IPS-20b (cell line): ENCODE data around the gene CDKN1A.

Experiments
- H3K27ac ChIP-seq: one replicate; pipeline ENCODE4 v1.5.1; 2013; ENCODE audit warnings: low read length
- H3K27me3 ChIP-seq: 2 replicates; pipeline ENCODE4 v1.6.1; 2013; ENCODE audit warnings: mild to moderate bottlenecking, low read length, inconsistent platforms; ENCODE audit not compliant: insufficient read depth
- H3K36me3 ChIP-seq: 2 replicates; pipeline ENCODE4 v1.6.1; 2013; ENCODE audit warnings: low read depth, mild to moderate bottlenecking, inconsistent platforms, low read length, moderate library complexity; ENCODE audit not compliant: insufficient read depth
- H3K4me1 ChIP-seq: 2 replicates; pipeline ENCODE4 v1.6.1; 2013; ENCODE audit warnings: mild to moderate bottlenecking, control low read depth, inconsistent platforms, low read length, moderate library complexity; ENCODE audit not compliant: insufficient read depth
- H3K4me3 ChIP-seq: 2 replicates; pipeline ENCODE4 v1.5.1; 2013; ENCODE audit warnings: mild to moderate bottlenecking, low read length, inconsistent platforms
- H3K9ac ChIP-seq: 2 replicates; pipeline ENCODE4 v1.6.1; 2013; ENCODE audit warnings: low read depth, mild to moderate bottlenecking, inconsistent platforms, low read length, moderate library complexity
- H3K9me3 ChIP-seq: 2 replicates; pipeline ENCODE4 v1.6.1; 2013; ENCODE audit warnings: mild to moderate bottlenecking, low read depth, low read length, inconsistent platforms; ENCODE audit not compliant: insufficient read depth

The CDKN1A gene

DNA sequence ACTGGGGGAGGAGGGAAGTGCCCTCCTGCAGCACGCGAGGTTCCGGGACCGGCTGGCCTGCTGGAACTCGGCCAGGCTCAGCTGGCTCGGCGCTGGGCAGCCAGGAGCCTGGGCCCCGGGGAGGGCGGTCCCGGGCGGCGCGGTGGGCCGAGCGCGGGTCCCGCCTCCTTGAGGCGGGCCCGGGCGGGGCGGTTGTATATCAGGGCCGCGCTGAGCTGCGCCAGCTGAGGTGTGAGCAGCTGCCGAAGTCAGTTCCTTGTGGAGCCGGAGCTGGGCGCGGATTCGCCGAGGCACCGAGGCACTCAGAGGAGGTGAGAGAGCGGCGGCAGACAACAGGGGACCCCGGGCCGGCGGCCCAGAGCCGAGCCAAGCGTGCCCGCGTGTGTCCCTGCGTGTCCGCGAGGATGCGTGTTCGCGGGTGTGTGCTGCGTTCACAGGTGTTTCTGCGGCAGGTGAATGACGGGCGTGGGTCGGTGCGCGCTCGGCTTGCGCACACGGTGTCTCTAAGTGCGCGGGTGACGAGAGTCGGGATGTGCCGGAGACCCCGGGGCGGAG lies at the start of gene CDKN1A:
Gene CDKN1A (plus strand): TSS at position 227 of the 555 bp plus-strand sequence. CDS start 5,388 bp downstream, outside the sequence.
- Histone ChIP-seq H3K36me3 (peaks cover 1% of the 10 kb centered on the region; the same call in 1 of the 2 replicates), H3K4me1 (peaks cover 21% of the 10 kb centered on the region), H3K9me3 (no peaks in the 10 kb centered on the region), H3K27me3 (peaks cover 50% of the 10 kb centered on the region), H3K4me3 (peak within 1 kb of the TSS; percentile 63), H3K9ac (peak within 1 kb of the TSS; percentile 35; the same call in 1 of the 2 replicates), H3K27ac (no peak within 1 kb of the TSS)

DNA sequence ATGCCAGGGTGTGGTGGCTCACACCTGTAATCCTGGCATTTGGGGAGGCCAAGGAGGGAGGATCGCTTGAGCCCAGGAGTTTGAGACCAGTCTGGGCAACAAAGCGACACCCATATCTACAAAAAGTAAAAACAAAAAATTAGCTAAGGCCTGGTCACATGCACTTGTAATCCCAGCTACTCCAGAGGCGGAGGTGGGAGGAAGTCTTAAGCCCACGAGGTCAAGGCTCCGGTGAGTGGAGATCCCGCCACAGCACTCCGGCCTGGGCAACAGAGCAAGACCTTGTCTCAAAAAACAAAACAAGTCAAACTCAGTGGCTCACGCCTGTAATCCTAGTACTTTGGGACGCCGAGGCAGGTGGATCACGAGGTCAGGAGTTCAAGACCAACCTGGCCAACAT lies 48.7 kb upstream of the CDKN1A start:
- H3K36me3 ChIP-seq: no peaks in the 10 kb centered on the region
- no peak overlapping the region for H3K4me3 ChIP-seq
- H3K27me3 ChIP-seq: no peaks in the 10 kb centered on the region
- H3K9ac ChIP-seq: no peak overlapping the region
- no peak overlapping the region for H3K27ac ChIP-seq
- no peaks in the 10 kb centered on the region for H3K4me1 ChIP-seq
- H3K9me3 ChIP-seq: no peaks in the 10 kb centered on the region

DNA sequence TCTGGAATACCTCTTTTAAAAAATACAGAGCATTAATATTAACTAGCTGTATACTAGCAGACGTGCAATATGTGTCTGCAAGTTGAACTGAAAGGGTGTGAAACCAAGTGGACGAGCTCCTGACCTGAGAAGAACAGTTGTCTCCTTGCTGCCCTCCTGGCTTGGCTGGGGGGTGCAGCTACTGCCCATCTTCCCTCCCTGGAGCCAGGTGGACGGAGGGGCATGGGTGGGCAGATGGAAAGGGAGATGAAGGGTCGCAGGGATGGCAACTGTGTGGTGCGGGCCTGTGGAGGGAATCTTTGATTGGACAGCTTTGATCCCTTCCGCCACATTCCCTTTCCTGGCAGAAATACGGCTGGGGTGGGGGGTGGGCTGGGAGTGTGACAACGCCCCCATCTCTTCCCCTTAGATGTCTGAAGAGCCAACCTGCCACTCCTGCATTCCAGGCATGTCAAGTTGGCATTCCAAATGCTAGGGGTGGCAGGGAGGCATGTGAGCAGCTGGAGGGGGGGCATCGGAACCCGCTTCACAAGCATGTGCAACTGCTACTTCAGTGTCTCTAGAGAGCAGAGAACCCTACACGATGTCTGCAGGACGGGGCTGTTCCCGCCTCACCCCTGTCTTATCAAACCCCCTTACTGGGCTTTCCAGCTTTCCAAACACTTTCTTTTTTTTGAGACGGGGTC lies 47.0 kb upstream of the CDKN1A start:
- Histone ChIP-seq H3K9me3 (no peaks in the 10 kb centered on the region), H3K4me3 (no peak overlapping the region), H3K4me1 (no peaks in the 10 kb centered on the region), H3K9ac (no peak overlapping the region), H3K27me3 (no peaks in the 10 kb centered on the region), H3K27ac (no peak overlapping the region), H3K36me3 (no peaks in the 10 kb centered on the region)

DNA sequence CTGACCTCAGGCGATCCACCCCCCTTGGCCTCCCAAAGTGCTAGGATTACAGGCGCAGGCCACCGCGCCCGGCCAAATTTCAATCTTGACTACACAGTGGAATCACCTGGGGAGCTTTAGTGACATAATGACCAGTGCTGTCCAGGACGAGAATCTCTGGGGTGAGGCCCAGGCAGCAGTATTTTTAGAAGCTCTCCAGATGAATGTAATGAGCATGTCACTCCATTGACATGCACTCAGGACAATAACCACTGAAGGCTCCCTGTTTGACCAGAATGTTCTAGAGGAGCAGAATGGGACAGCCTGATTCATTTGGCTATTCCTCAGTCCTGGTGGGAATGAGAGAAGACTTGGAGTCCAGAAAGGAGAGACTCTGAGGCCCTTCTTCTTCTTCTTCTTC lies 45.1 kb upstream of the CDKN1A start:
- H3K9ac ChIP-seq: no peak overlapping the region
- no peak overlapping the region for H3K4me3 ChIP-seq
- H3K27ac ChIP-seq: no peak overlapping the region

DNA sequence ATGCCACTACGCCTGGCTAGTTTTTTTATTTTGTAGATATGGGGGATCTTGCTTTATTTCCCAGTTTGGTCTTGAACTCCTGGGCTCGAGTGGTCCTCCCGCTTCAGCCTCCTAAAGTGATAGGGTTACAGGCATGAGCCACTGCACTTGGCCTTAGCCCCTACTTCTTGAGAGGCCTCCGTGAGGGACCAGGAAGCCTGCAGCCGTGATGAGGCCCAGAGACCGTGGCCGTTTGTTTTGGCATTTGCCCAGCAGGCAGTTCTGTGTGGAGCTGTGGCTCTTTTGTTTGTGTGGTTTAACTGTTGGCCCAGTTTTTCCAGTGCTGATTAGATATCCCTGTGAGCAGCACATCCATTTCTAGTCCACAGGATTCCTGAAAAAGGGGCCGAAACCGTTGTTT lies 44.6 kb upstream of the CDKN1A start:
- Histone ChIP-seq H3K4me1 (no peaks in the 10 kb centered on the region), H3K27me3 (no peaks in the 10 kb centered on the region), H3K4me3 (no peak overlapping the region), H3K9me3 (no peaks in the 10 kb centered on the region), H3K36me3 (no peaks in the 10 kb centered on the region), H3K9ac (no peak overlapping the region), H3K27ac (no peak overlapping the region)

More for the DNA sequence above, 45.1 kb upstream of the CDKN1A start:
- no peaks in the 10 kb centered on the region for H3K36me3 ChIP-seq
- no peaks in the 10 kb centered on the region for H3K27me3 ChIP-seq
- no peaks in the 10 kb centered on the region for H3K9me3 ChIP-seq
- H3K4me1 ChIP-seq: no peaks in the 10 kb centered on the region

DNA sequence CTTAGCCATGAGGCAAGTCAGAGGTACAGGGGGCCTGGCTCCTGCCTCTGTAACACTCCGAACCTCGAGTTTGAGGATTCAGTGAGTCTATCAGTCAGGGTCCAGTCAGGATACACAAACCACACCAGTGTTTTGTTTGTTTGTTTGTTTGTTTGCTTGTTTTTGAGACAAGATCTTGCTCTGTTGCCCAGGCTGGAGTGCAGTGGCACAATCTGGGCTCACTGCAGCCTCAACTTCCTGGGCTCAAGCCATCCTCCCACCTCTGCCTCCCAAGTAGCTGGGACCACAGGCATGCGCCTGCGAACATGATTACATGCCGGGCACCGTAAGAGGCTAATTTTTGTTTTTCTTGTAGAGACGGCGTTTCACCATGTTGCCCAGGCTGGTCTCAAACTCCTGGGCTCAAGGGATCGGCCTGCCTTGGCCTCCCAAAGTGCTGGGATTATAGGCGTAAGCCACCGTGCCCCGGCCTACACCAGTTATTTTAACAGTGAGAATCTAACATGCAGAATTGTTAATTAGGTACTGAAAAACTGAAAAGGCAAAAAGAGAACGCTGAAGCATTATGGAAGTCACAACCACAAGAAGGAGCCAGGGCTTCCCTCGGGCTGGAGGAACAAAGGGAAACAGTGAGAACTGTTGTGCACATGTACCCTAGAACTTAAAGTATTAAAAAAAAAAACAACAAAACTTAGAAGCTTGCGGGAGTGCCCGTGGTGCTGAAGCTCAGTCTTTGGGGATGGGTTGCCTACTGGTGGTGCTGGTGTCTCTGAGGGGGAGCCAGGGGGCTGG lies 44.0 kb upstream of the CDKN1A start:
- H3K27ac ChIP-seq: no peak overlapping the region
- H3K9me3 ChIP-seq: no peaks in the 10 kb centered on the region
- H3K36me3 ChIP-seq: no peaks in the 10 kb centered on the region
- H3K4me1 ChIP-seq: no peaks in the 10 kb centered on the region
- no peak overlapping the region for H3K4me3 ChIP-seq
- H3K9ac ChIP-seq: no peak overlapping the region; the same call in 1 of the 2 replicates
- no peaks in the 10 kb centered on the region for H3K27me3 ChIP-seq

DNA sequence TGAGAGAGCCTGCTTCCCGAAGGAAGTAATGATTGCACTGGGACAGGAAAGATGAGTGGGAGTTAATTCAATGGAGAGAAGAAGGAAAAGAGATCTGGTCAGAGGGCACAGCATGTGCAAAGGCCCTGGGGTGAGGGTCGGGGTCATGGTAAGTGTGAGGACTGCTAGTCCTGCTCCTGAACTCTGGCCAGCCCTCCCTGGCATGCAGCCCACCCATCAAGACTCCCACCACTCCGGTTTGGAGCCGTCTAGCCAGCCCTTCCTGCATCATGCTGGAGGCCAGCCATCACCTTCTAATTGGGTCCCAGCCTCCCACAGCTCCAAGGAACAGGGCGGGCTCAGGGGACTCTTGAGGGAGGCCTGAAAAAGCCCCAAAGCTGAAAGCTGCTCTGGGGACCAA lies 42.2 kb upstream of the CDKN1A start:
- Histone ChIP-seq H3K9ac (no peak overlapping the region), H3K4me3 (no peak overlapping the region), H3K9me3 (no peaks in the 10 kb centered on the region), H3K36me3 (no peaks in the 10 kb centered on the region), H3K27ac (no peak overlapping the region), H3K4me1 (no peaks in the 10 kb centered on the region), H3K27me3 (no peaks in the 10 kb centered on the region)

DNA sequence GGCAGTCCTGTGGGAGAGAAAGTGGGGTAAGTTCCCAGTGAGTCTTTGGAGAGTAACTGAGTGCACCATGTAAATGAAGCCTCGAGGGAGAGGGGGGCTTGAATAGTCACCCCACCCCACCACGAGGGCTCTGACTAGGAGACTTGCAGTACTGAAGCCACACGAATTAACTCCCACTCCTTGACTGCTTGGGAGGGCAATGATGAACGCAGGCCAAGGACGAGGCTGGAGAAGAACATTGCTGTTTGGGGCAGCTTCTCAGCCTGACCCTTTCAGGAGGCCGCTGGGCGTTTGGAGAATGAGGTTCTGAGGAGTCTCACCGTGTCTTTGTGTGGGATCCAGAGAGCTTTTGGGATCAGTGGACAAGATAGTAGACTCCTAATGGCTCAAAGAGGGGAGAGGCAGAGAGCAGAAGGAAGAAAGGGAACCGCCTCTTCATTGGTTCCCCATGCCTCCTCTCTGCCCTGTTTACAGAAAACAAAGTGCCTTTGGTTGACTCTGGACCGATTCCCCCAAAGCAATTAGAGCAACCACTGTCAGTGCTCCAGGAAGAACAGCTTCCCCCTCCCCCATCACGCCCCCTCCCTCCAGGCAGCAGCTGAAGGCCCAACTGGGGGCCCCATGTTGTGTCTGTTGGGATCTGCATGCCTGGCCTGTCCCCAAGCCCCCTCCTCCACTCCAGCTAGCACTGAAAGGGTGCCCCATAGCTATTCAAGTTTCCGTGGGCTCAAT lies 41.7 kb upstream of the CDKN1A start:
- Histone ChIP-seq H3K4me3 (no peak overlapping the region), H3K27ac (no peak overlapping the region), H3K4me1 (no peaks in the 10 kb centered on the region), H3K36me3 (no peaks in the 10 kb centered on the region), H3K27me3 (no peaks in the 10 kb centered on the region), H3K9ac (no peak overlapping the region), H3K9me3 (no peaks in the 10 kb centered on the region)

DNA sequence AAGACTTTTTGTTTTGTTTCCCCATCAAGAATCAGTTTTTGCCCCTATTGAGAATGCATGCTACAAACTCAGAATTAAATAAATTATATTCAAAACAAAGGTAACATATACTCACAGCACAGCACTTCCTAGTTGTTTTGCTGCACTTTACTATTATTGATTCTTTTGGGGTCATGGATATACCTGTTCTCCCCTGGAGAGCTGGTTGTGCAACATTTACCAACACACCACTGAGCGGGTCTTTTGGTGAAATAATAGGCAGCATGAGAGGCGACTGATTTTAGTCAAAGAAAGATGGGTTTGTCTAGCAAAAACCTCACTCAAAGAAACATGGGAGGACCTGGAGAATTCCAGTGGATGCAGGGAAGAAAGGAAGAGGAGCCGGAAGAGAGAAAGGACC lies 39.9 kb upstream of the CDKN1A start:
- no peaks in the 10 kb centered on the region for H3K27me3 ChIP-seq
- no peak overlapping the region for H3K9ac ChIP-seq
- H3K9me3 ChIP-seq: no peaks in the 10 kb centered on the region
- H3K27ac ChIP-seq: no peak overlapping the region
- H3K4me3 ChIP-seq: no peak overlapping the region
- H3K36me3 ChIP-seq: no peaks in the 10 kb centered on the region
- H3K4me1 ChIP-seq: no peaks in the 10 kb centered on the region

DNA sequence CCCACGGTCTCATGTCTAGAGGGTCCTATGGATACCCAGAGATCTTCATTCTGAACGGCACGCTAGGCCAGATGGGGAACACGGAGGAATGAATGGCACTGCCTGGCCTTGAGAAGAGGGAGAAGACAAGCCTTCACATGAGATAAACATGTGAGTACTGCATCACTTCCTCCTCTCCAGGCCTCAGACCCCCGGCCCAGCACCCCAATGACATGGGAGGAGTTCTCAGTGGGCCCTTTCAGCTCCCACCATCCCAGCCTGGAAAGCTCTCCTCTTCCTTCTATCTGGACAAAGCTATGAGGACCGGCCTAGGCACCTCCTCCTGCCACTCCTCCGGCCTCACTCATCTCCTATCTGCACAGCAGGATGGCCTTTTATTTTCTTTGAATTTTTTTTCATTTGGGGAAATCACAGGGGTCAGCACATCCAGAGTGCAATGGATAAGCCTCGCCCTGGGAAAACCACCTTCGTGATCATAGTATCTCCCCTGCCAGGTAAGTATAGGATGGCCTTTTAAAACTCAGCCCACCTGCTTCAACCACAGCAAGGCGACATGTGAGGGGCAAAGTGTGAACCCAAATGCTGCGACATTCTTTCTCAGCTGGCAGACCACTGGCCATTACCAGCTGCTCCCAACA lies 39.2 kb upstream of the CDKN1A start:
- Histone ChIP-seq H3K4me1 (no peaks in the 10 kb centered on the region), H3K27ac (no peak overlapping the region), H3K4me3 (no peak overlapping the region), H3K27me3 (no peaks in the 10 kb centered on the region), H3K36me3 (no peaks in the 10 kb centered on the region), H3K9me3 (no peaks in the 10 kb centered on the region), H3K9ac (no peak overlapping the region)

DNA sequence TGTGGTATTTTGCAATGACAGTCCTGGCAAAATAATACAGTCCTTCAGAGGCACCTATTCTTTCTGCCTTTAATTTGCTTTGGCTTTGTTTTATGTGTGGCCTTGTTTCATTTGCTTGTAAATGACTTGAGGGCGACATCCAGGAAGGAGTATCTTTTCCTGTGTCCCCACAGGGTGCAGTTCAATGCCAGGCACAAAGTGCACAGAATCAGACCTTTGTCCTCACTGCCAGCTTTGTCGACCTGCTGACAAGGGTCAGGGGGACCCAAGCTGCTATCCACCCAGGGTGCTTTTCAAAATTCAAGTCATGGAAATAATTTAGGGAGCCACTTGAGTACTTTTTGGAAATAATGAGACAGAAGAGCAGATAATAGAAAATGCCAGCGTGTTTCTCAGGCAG lies 37.0 kb upstream of the CDKN1A start:
- Histone ChIP-seq H3K27me3 (no peaks in the 10 kb centered on the region), H3K36me3 (no peaks in the 10 kb centered on the region), H3K9ac (no peak overlapping the region), H3K27ac (no peak overlapping the region), H3K4me1 (no peaks in the 10 kb centered on the region), H3K4me3 (no peak overlapping the region), H3K9me3 (no peaks in the 10 kb centered on the region)
